HG03354 (cell line): ENCODE measurements around the gene KCNJ14.
"Not testable (repeated sequence)": the region's sequence is repeated elsewhere in the genome, so short reads cannot be mapped to it uniquely, and the experiment has no call there.

Experiments
- ATAC-seq: cut with Tn5 transposase; IDR thresholded peaks from one replicate; pipeline ENCODE4 v1.9.1; 2021; ENCODE audit warnings: mild to moderate bottlenecking; ENCODE audit not compliant: unreplicated experiment, poor library complexity, severe bottlenecking

KCNJ14 gene

GRCh38 chr19:48483301-48483700, 27.9 kb downstream of the KCNJ14 start:
- no peak for ATAC-seq

DNA sequence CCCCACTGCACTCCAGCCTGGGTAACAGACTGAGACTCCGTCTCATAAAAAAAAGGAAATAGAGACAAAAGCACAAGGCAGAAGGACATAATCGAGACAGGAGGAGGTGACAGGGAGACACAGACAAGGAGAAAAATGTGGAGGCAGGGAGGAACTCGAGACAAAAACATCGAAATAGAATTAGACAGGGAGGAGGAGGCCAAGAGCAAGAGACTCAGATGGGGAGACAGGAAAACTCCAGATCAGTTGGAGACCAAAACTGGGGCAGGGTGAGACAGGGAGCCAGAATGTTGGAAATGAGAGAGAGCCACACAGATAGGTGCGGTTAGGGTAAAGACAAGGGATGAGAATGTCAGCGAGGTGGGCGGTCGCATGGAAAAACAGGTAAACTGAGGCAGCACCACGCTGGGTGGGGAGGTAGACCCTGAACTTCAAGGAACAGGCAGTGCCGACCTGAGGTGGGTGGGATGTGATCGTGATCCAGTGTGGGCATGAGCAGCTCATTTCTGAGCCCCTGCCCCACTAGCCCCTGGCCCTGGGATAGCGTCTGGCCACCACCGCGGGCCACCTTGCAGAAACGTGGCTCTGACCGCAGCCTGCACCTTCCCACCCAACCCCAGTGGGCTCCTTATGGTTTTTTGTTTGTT, 29.0 kb downstream of the KCNJ14 start:
- no peak for ATAC-seq

GRCh38 chr19:48484931-48485612, 29.7 kb downstream of the KCNJ14 start:
- no peak for ATAC-seq

DNA sequence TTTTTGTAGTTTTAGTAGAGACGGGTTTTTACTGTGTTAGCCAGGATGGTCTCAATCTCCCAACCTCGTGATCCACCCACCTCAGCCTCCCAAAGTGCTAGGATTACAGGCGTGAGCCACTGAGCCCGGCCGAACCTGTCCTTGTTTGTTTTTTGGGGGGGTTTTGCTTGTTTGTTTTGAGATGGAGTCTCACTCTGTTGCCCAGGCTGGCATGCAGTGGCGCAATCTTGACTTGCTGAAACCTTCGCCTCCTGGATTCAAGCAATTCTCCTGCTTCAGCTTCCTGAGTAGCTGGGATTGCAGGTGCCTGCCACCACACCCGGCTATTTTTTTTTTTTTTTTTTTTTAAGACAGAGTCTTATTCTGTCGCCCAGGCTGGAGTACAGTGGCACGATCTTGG, 31.3 kb downstream of the KCNJ14 start:
- not testable (repeated sequence) for ATAC-seq

GRCh38 chr19:48487544-48487943, 32.2 kb downstream of the KCNJ14 start:
- ATAC-seq, result no peak

GRCh38 chr19:48487948-48488347, 32.6 kb downstream of the KCNJ14 start:
- no peak for ATAC-seq

DNA sequence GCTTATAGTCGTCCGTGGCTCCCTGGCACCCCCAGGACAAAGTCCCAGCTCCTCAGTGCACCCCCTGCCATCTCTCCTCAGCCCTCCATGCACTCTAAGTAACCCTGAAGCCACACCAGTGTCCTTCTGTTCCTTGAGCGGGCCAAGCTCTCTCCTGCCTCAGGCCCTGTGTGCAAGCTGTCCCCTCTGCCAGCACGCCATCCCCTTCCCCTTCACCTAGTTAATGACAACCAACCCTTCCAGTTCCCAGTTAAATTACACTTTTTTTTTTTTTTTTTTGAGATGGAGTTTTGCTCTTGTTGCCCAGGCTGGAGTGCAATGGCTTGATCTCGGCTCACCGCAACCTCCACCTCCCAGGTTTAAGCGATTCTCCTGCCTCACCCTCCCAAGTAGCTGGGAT, 33.1 kb downstream of the KCNJ14 start:
- not testable (repeated sequence) for ATAC-seq

DNA sequence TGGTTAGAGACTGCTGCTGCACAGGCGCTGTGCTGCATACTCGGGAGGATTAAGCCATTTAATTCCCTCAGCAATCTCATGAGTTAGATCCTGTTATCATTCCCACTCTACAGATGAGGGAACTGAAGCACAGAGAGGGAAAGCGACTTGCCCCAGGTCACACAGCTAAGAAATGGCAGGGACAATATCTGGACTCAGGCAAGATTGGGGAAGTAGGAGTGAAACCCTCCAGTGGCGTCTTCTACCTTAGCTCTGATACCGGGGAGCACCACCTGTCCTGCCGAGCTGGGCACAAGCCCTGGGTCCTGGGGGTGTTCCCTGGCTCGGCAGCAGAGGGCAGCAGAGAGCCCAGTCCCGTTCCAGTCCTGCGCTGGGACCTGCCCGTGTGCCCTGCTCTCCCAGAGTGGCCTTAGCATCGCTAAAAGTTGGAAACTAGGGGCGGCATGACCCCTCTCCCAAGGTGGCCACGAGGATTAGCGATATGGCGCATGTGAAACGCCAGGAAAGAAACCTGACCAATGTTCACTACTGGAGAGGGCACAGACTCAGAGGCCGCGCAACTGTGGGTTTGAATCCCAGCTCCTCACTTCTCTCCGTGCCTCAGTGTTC, 34.3 kb downstream of the KCNJ14 start:
- peak; percentile 36 for ATAC-seq

GRCh38 chr19:48490981-48491792, 35.8 kb downstream of the KCNJ14 start:
- no peak for ATAC-seq

GRCh38 chr19:48491793-48492123, 36.4 kb downstream of the KCNJ14 start:
- no peak for ATAC-seq

GRCh38 chr19:48492925-48493717, 37.7 kb downstream of the KCNJ14 start:
- ATAC-seq, result peak; percentile 66

DNA sequence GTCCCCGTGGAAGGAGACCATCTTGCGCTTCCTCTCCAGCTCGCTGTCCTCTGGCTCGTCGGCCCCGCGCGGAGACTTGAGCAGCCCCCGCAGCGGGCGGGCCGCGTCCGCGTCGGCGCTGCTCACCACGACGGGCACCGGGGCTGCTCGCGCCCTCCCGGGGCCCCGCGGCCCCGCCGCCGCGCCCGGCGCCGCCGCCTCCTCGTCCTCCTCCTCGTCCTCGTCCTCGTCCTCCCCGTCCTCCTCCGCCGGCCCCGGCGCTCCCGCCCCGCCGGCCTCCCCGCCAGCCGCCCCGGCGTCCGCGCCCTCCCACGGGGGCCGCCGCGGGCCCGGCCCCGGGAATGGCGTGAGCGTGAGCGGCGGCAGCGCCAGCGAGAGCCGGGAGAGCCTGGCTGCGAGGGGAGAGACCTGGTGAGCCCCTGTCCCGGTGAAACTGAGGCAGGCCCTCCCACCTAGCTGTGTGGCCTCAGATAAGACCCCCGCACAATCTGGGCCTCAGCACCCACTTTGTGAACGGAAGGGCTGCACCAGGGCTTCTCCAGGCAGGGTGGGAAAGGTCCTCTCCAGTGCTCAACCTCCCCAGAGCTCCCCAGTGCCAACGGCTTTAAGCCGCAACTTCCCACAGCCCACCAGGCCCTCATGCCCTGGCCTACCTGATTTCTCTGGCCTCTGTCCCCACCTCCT, 38.5 kb downstream of the KCNJ14 start:
- no peak for ATAC-seq

- no peak for ATAC-seq
Measured at GRCh38 chr19:48495396-48495795, 40.0 kb downstream of the KCNJ14 start.

- no peak for ATAC-seq
Measured at GRCh38 chr19:48496959-48497727, 41.8 kb downstream of the KCNJ14 start.

GRCh38 chr19:48497728-48498594, 42.6 kb downstream of the KCNJ14 start:
- ATAC-seq, result no peak

DNA sequence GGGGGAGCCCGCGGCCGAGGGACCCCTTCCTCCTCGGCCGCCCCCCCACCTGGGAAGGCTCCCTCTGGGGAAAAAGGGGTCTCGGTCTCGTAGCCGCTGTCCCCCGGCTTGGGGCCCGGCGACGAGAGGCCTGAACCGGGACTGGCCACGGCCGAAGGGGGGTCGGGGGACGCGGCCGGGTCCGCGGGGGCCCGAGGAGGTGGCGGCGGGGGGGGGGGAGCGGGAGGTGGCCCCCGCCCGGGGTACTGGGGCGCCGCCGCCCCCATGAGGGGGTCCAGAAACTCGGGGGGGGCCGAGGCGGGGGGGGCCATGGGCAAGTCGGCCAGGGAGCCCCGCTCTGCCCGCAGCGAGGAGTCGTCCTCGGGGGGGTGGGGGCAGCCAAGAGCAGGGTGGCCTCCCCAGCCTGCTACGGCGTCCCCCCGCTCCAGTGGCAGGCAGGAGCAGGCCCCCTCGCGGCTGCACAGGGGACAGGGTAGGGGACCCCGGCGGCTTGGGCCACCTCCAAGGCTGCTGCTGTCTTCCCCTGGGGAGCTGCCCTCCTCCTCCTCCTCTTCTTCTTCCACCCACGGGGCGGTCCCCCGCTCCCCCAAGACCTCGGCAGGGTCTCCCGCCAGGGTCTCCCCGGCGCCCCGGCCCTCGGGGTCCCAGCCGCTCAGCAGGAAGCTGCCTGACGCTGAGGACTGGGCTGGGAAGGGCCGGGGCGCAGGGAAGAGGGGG, 43.4 kb downstream of the KCNJ14 start:
- no peak for ATAC-seq
